Epidermal melanocyte (primary cell): Measurements from ENCODE around the gene CHTF8.

Experiments used
- DNase-seq: peaks from one replicate; pipeline ENCODE4 v3.0.0; 2011; ENCODE audit warnings: low spot score; ENCODE audit not compliant: insufficient read length

CHTF8 gene

GRCh38 chr16:69113216-69113615 is 19.2 kb downstream of the CHTF8 start:
- no peak for DNase-seq

- peak; percentile 51 for DNase-seq
Measured at GRCh38 chr16:69112285-69113129, 19.9 kb downstream of the CHTF8 start.

GRCh38 chr16:69111876-69112230 is 20.5 kb downstream of the CHTF8 start:
- DNase-seq = no peak

- no peak for DNase-seq
Measured at GRCh38 chr16:69111216-69111875, 21.0 kb downstream of the CHTF8 start.

GRCh38 chr16:69110406-69110805 is 22.0 kb downstream of the CHTF8 start:
- DNase-seq = no peak

- DNase-seq = no peak
Measured at GRCh38 chr16:69109486-69110270, 22.7 kb downstream of the CHTF8 start.

- no peak for DNase-seq
Measured at GRCh38 chr16:69108905-69109252, 23.5 kb downstream of the CHTF8 start.

- no peak for DNase-seq
Measured at GRCh38 chr16:69108064-69108904, 24.1 kb downstream of the CHTF8 start.

- no peak for DNase-seq
Measured at GRCh38 chr16:69107316-69107962, 24.9 kb downstream of the CHTF8 start.

GRCh38 chr16:69106491-69107315 is 25.7 kb downstream of the CHTF8 start:
- no peak for DNase-seq

GRCh38 chr16:69105501-69106361 is 26.7 kb downstream of the CHTF8 start, which contains the start of gene HAS3:
TSS of gene HAS3 (plus strand) at chr16:69105653. CDS start at chr16:69109396, 3,743 bp downstream.
- DNase-seq = peak; percentile 57

GRCh38 chr16:69100071-69100691 is 32.2 kb downstream of the CHTF8 start:
- no peak for DNase-seq

- no peak for DNase-seq
Measured at GRCh38 chr16:69095193-69095592, 37.2 kb downstream of the CHTF8 start.

GRCh38 chr16:69094501-69094900 is 37.9 kb downstream of the CHTF8 start:
- no peak for DNase-seq

GRCh38 chr16:69093974-69094373 is 38.4 kb downstream of the CHTF8 start:
- no peak for DNase-seq

GRCh38 chr16:69089091-69089910 is 43.1 kb downstream of the CHTF8 start:
- DNase-seq = no peak

- no peak for DNase-seq
Measured at GRCh38 chr16:69088684-69089083, 43.7 kb downstream of the CHTF8 start.
